LNCaP clone FGC (cell line): ENCODE data around the gene HIRA.
"Not testable (repeated sequence)": the region's sequence is repeated elsewhere in the genome, so short reads cannot be mapped to it uniquely, and the experiment has no call there.

Source experiments
- DNase-seq: peaks from one replicate; pipeline ENCODE4 v3.0.0-alpha.2; 2011; ENCODE audit warnings: low read depth
- H3K4me3 ChIP-seq: 2 replicates; pipeline ENCODE4 v1.5.1; 2011; ENCODE audit warnings: mild to moderate bottlenecking, low read depth, low read length, control low read depth
- CTCF ChIP-seq: IDR thresholded peaks from 2 replicates; pipeline ENCODE4 v1.5.1; 2012; ENCODE audit warnings: mild to moderate bottlenecking; ENCODE audit not compliant: control insufficient read depth, insufficient read depth; ENCODE audit errors: extremely low read depth

HIRA gene

GRCh38 chr22:19367763-19368367 is 63.7 kb downstream of the HIRA start:
- DNase-seq, result no peak
- H3K4me3 ChIP-seq, result no peak overlapping the region
- no peak for TF ChIP-seq CTCF

- H3K4me3 ChIP-seq, DNase-seq: not testable (repeated sequence)
Measured at GRCh38 chr22:19363541-19363940, 68.0 kb downstream of the HIRA start.

- no peak overlapping the region for H3K4me3 ChIP-seq
- TF ChIP-seq CTCF, result no peak
- DNase-seq, result no peak
Measured at GRCh38 chr22:19361501-19362103, 69.9 kb downstream of the HIRA start.

GRCh38 chr22:19360862-19361261 is 70.7 kb downstream of the HIRA start:
- no peak for TF ChIP-seq CTCF
- no peak overlapping the region for H3K4me3 ChIP-seq
- DNase-seq, result no peak

GRCh38 chr22:19360300-19360792 is 71.2 kb downstream of the HIRA start:
- DNase-seq, result no peak
- no peak for TF ChIP-seq CTCF
- no peak overlapping the region for H3K4me3 ChIP-seq

GRCh38 chr22:19359554-19360299 is 71.8 kb downstream of the HIRA start:
- no peak overlapping the region for H3K4me3 ChIP-seq
- no peak for TF ChIP-seq CTCF
- no peak for DNase-seq

GRCh38 chr22:19358703-19359553 is 72.6 kb downstream of the HIRA start:
- H3K4me3 ChIP-seq, result no peak overlapping the region
- no peak for TF ChIP-seq CTCF
- DNase-seq, result no peak
